ENCODE data around the gene KRT86.

KRT86 gene

DNA sequence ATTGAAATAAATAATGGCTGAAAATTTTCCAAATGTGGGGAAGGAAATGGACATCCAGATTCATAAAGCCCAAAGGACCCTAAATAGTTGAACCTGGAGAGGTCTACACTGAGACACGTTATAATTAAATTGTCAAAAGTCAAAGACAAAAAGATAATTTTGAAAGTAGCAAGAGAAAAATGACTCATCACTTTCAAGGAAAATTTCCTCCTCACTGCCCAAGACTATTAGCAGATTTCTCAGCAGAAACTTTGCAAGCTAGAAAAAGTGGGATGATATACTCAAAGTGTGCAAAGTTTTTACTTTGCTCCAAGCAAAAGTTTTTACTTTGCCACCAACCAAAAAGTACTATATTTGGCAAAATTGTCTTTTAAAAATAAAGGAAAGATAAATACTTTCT, 62.6 kb downstream of the KRT86 start:
- Histone ChIP-seq H3K27me3 (replicated peaks; ENCODE audit: insufficient read depth, low read length) (0 out of 2 replicates have a peak, but pooled peaks cover 3% of the 10 kb centered on the region), H3K79me2 (ENCODE audit: low read length) (no peaks in the 10 kb centered on the region), H3K36me3 (replicated peaks; ENCODE audit: insufficient read depth, low read length) (no peaks in the 10 kb centered on the region), H3K4me3 (ENCODE audit: low read length) (no peak overlapping the region), H3K9me2 (replicated peaks; ENCODE audit: insufficient read depth, low read length) (no peaks in the 10 kb centered on the region), H3F3A (ENCODE audit: insufficient read depth, low read length) (no peaks in the 10 kb centered on the region), H4K20me1 (ENCODE audit: insufficient read depth, low read length) (no peaks in the 10 kb centered on the region), H3K4me2 (ENCODE audit: low read depth, low read length) (no peak overlapping the region), H3K9ac (ENCODE audit: low read length) (no peak overlapping the region), H2AFZ (ENCODE audit: low read length) (no peak overlapping the region), H3K4me1 (ENCODE audit: low read length) (no peaks in the 10 kb centered on the region), H3K9me3 (replicated peaks; ENCODE audit: insufficient read depth, low read length) (no peaks in the 10 kb centered on the region), H3K27ac (ENCODE audit: low read length) (no peak overlapping the region)
- TF ChIP-seq EZH2 (optimal IDR thresholded peaks at IDR 0.05; ENCODE audit: low read depth, low read length) (no peak), EZH2phosphoT487 (IDR thresholded peaks at IDR 0.05; ENCODE audit: low read length) (no peak)
- TF ChIP-seq, protein P1, sequence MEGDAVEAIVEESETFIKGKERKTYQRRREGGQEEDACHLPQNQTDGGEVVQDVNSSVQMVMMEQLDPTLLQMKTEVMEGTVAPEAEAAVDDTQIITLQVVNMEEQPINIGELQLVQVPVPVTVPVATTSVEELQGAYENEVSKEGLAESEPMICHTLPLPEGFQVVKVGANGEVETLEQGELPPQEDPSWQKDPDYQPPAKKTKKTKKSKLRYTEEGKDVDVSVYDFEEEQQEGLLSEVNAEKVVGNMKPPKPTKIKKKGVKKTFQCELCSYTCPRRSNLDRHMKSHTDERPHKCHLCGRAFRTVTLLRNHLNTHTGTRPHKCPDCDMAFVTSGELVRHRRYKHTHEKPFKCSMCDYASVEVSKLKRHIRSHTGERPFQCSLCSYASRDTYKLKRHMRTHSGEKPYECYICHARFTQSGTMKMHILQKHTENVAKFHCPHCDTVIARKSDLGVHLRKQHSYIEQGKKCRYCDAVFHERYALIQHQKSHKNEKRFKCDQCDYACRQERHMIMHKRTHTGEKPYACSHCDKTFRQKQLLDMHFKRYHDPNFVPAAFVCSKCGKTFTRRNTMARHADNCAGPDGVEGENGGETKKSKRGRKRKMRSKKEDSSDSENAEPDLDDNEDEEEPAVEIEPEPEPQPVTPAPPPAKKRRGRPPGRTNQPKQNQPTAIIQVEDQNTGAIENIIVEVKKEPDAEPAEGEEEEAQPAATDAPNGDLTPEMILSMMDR (IDR thresholded peaks at IDR 0.05; ENCODE audit: low read length) = no peak
- DNase-seq = no peak

DNA sequence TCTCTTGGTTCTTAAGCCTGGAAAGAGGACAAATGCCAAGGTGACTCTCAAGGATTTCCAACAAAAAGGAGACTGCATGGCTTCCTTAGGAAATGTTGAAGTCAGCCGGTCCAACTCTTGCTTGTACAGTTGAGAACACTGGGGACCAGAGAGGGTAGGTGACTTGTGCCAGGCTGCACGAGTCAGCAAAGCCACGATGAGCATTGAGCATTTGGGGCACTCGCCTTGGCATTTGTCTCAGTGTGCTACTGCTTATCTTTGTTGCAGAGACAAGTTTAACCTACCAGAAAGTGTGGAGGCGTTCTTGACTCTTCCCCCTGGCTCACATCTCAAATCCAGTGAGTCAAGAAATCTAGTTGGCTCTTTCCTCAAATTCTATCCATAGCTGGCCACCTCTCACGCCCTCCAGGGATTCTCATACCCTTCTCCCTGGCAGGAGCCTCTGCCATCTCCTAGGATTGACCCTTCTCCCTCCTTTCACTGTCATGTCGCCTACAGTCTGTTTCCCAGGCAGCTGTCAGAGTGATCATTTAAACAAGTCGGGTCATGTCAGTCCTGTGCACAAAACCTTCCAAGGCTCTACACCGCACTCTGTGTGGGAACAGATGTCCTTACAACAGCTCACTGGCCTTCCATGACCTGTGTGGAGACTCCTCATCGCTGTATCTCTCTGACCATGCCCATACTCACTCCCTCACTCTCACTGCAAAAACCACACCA, 64.0 kb downstream of the KRT86 start:
- no peaks in the 10 kb centered on the region for H3K9me3 ChIP-seq (replicated peaks; ENCODE audit: insufficient read depth, low read length)
- H3K4me3 ChIP-seq (ENCODE audit: low read length) = no peak overlapping the region
- no peaks in the 10 kb centered on the region for H3F3A ChIP-seq (ENCODE audit: insufficient read depth, low read length)
- H4K20me1 ChIP-seq (ENCODE audit: insufficient read depth, low read length) = no peaks in the 10 kb centered on the region
- no peak overlapping the region for H3K4me2 ChIP-seq (ENCODE audit: low read depth, low read length)
- H3K9ac ChIP-seq (ENCODE audit: low read length) = no peak overlapping the region
- H3K9me2 ChIP-seq (replicated peaks; ENCODE audit: insufficient read depth, low read length) = no peaks in the 10 kb centered on the region
- DNase-seq = no peak
- no peaks in the 10 kb centered on the region for H3K36me3 ChIP-seq (replicated peaks; ENCODE audit: insufficient read depth, low read length)
- TF ChIP-seq EZH2 (optimal IDR thresholded peaks at IDR 0.05; ENCODE audit: low read depth, low read length) = no peak
- TF ChIP-seq EZH2phosphoT487 (IDR thresholded peaks at IDR 0.05; ENCODE audit: low read length) = no peak
- TF ChIP-seq, protein P1 (IDR thresholded peaks at IDR 0.05; ENCODE audit: low read length) = no peak
- no peaks in the 10 kb centered on the region for H3K79me2 ChIP-seq (ENCODE audit: low read length)
- H3K4me1 ChIP-seq (ENCODE audit: low read length) = no peaks in the 10 kb centered on the region
- no peak overlapping the region for H2AFZ ChIP-seq (ENCODE audit: low read length)
- no peak overlapping the region for H3K27ac ChIP-seq (ENCODE audit: low read length)
- 0 out of 2 replicates have a peak, but pooled peaks cover 3% of the 10 kb centered on the region for H3K27me3 ChIP-seq (replicated peaks; ENCODE audit: insufficient read depth, low read length)

DNA sequence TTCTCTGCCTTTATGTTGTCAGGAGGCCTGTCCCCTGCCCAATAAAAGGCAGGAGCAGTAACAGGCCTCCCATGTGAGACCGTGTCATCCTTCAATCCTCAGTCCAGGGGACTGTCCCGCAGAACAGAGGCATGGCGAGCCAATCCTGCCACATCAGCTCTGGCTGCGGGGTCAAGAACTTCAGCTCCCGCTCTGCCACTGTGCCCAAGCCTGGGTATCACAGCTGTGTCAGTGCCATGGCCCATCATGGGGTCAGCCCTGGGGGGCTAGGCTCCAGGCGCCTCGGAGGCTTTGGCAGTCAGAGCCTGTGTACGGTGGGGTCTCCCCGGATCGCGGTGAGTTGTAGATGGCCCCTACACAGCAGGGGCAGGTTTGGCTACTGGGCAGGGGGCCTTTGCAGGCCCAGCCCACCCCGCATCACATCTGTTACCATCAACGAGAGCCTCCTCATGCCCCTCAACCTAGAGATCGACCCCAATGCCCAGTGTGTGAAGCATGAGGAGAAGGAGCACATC, 66.7 kb downstream of the KRT86 start:
- H3K27me3 ChIP-seq (replicated peaks; ENCODE audit: insufficient read depth, low read length) = peaks cover 12% of the 10 kb centered on the region
- no peak overlapping the region for H3K9ac ChIP-seq (ENCODE audit: low read length)
- DNase-seq = no peak
- TF ChIP-seq EZH2 (optimal IDR thresholded peaks at IDR 0.05; ENCODE audit: low read depth, low read length) = no peak
- no peaks in the 10 kb centered on the region for H3K36me3 ChIP-seq (replicated peaks; ENCODE audit: insufficient read depth, low read length)
- H3F3A ChIP-seq (ENCODE audit: insufficient read depth, low read length) = no peaks in the 10 kb centered on the region
- H3K9me2 ChIP-seq (replicated peaks; ENCODE audit: insufficient read depth, low read length) = no peaks in the 10 kb centered on the region
- no peak overlapping the region for H3K4me3 ChIP-seq (ENCODE audit: low read length)
- no peak overlapping the region for H2AFZ ChIP-seq (ENCODE audit: low read length)
- H4K20me1 ChIP-seq (ENCODE audit: insufficient read depth, low read length) = no peaks in the 10 kb centered on the region
- no peaks in the 10 kb centered on the region for H3K4me1 ChIP-seq (ENCODE audit: low read length)
- H3K27ac ChIP-seq (ENCODE audit: low read length) = no peak overlapping the region
- H3K9me3 ChIP-seq (replicated peaks; ENCODE audit: insufficient read depth, low read length) = no peaks in the 10 kb centered on the region
- H3K4me2 ChIP-seq (ENCODE audit: low read depth, low read length) = no peak overlapping the region
- H3K79me2 ChIP-seq (ENCODE audit: low read length) = no peaks in the 10 kb centered on the region

Data from MM.1S (cell line).